GM18870 (cell line): ENCODE data around the gene CD4.
"Not testable (repeated sequence)": the region's sequence is repeated elsewhere in the genome, so short reads cannot be mapped to it uniquely, and the experiment has no call there.

Source experiments
- ATAC-seq: cut with Tn5 transposase; IDR thresholded peaks from one replicate; pipeline ENCODE4 v1.9.1; 2021; ENCODE audit warnings: moderate library complexity; ENCODE audit not compliant: unreplicated experiment

The CD4 gene

GRCh38 chr12:6788972-6789924 is at the start of gene CD4:
CD4 (plus strand) TSS chr12:6789528; CDS start chr12:6800139, 10,611 bp downstream.
- no peak for ATAC-seq

GRCh38 chr12:6742080-6742479 is 47.2 kb upstream of the CD4 start:
- not testable (repeated sequence) for ATAC-seq

GRCh38 chr12:6742834-6743233 is 46.5 kb upstream of the CD4 start:
- ATAC-seq, result no peak

- not testable (repeated sequence) for ATAC-seq
Measured at GRCh38 chr12:6743300-6743699, 46.0 kb upstream of the CD4 start.

GRCh38 chr12:6745741-6746525 is 43.4 kb upstream of the CD4 start:
- no peak for ATAC-seq

- ATAC-seq, result no peak
Measured at GRCh38 chr12:6747216-6747615, 42.1 kb upstream of the CD4 start.

GRCh38 chr12:6748761-6749160 is 40.6 kb upstream of the CD4 start:
- ATAC-seq, result no peak

- no peak for ATAC-seq
Measured at GRCh38 chr12:6750506-6750905, 38.8 kb upstream of the CD4 start.

- no peak for ATAC-seq
Measured at GRCh38 chr12:6751767-6752166, 37.6 kb upstream of the CD4 start.

GRCh38 chr12:6752167-6752920 is 37.0 kb upstream of the CD4 start:
- ATAC-seq, result no peak

GRCh38 chr12:6752921-6753771 is 36.2 kb upstream of the CD4 start, which contains the start of gene MLF2:
MLF2 (minus strand) TSS chr12:6753141; CDS start chr12:6752334, 807 bp downstream.
- peak; percentile 90 for ATAC-seq

GRCh38 chr12:6753772-6754356 is 35.5 kb upstream of the CD4 start:
- ATAC-seq, result no peak

- no peak for ATAC-seq
Measured at GRCh38 chr12:6754411-6754810, 34.9 kb upstream of the CD4 start.

- ATAC-seq, result no peak
Measured at GRCh38 chr12:6757028-6757690, 32.2 kb upstream of the CD4 start.

GRCh38 chr12:6758506-6759095 is 30.7 kb upstream of the CD4 start:
- ATAC-seq, result no peak

GRCh38 chr12:6759741-6760140 is 29.6 kb upstream of the CD4 start:
- ATAC-seq, result no peak

- no peak for ATAC-seq
Measured at GRCh38 chr12:6763380-6763779, 25.9 kb upstream of the CD4 start.

GRCh38 chr12:6764011-6764828 is 25.1 kb upstream of the CD4 start:
- ATAC-seq, result peak; percentile 94
